Hippocampal formation (tissue), 2 donors: Measurements from ENCODE around the gene NANOS2.
A peak's percentile ranks its signal among the peaks of the same experiment; 100 is the strongest.
"Not testable (repeated sequence)": the region's sequence is repeated elsewhere in the genome, so short reads cannot be mapped to it uniquely, and the experiment has no call there.

Experiments used
- DNase-seq, 2 donors: peaks; one replicate each; lab custom pipeline; 2025; lab: John Stamatoyannopoulos, UW

The NANOS2 gene

DNA sequence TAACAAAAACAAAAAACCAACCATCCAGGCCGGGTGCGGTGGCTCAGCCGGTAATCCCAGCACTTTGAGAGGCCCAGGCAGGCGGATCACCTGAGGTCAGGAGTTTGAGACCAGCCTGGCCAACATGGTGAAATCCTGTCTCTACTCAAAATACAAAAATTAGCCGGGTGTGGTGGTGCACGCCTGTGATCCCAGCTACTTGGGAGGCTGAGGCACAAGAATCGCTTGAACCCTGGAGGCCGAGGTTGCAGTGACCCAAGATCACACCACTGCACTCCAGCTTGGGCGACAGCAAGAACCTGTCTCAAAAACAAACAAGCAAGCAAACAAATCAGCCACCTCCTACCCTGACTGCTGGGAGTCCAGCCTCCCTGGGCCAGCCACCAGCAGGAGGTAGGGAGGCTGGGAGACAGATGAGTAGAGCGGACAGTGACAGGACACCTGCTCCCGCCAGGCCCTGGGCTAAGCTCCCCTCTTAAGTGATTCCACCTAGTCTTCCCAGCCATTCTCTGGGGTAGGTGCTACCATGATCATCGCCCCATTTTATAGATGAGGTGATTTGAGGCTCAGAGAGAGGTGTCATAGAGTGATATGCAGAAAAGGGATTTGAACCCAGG lies 18.5 kb downstream of the NANOS2 start:
- not testable (repeated sequence) for DNase-seq

DNA sequence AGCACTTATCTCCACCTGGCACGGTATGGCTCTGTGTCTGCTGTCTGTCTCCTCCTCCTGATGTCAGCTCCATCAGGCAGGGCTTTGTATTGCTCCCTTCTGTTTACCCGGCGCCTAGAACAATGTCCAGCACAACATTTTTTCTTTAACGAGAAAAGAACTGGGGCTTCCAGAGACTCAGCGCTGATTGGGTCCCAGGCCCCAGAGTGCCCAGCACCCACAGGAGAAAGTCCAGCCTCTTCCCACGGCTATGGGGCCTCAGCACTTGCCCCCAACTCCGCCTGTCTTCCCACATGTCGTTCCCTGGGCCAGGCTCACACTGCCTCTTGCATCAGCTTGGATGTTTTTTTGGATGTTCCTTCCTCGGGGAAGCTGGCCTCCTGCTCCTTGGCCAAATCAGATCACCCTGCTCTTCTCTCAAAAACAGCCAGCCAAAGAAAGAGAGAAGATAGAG lies 19.0 kb downstream of the NANOS2 start:
- DNase-seq: no peak

DNA sequence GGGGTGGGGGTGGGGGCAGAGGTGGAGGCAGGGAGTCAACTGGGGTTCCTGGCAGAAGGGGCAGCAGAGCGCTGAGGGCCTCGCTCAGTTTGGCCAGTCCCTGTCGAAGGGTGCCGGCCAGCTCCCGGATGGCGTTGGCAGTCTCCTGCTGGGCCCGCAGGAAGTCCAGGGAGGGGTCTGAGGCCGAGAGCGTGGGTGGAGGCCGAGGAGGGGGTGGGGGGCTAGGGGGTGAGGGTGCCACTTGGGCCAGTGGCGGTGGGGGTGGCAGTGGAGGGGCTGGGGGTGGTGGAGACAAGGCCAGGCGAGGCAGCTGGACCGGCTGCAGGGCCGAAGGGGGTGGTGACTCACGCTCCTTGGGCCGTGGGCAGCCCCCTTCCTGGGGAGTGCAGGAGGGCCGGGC lies 23.7 kb downstream of the NANOS2 start:
- no peak for DNase-seq

DNA sequence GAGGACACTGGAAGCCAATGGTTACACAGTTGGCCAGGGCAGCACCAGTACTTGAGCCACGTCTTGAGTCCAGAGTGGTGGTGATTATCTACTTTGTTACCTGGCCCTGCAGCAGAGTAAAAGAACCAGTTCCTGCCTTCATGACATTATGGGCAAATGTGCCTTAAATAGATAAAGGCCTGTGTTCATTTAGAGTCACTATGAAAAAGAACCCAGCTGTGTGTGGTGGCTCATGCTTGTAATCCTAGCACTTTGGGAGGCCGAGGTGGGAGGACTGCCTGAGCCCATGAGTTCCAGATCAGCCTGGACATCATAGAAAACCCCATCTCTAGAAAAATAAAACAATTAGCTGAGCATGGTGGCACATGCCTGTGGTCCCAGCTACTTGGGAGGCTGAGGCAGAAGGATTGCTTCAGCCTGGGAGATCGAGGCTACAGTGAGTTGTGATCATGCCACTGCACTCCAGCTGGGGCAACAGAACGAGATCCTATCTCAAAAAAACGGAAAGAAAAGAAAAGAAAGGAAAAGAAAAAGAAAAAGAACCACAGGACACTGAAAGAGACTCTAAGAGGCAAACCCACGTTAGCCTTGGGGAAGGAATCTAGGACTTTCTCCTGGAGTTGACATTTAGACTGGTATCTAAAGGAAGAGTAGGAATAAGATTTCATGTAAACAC lies 25.2 kb downstream of the NANOS2 start:
- no peak for DNase-seq

DNA sequence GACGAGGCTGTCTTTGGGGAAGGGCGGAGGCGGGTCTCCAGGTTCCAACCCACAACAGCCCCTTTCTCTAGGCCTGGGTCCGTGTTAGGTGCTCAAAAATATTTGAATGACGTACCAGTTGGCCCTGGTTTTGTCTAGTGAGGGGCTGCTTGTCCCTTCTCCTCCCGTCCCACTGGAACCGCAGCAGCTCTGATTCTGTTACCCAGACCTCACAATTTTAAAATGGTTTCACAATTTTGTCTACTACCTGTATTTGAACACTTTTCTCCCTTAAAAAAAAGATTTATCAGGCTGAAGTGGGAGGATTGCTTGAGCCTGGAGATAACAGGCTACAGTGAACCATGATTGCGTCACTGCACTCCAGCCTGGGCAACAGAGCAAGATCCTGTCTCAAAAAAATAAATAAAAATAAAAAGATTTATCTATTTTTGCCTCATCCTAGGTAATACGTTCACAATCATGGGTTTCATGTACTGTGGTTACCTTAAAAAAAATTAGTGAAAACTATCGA lies 27.3 kb downstream of the NANOS2 start:
- DNase-seq: no peak

DNA sequence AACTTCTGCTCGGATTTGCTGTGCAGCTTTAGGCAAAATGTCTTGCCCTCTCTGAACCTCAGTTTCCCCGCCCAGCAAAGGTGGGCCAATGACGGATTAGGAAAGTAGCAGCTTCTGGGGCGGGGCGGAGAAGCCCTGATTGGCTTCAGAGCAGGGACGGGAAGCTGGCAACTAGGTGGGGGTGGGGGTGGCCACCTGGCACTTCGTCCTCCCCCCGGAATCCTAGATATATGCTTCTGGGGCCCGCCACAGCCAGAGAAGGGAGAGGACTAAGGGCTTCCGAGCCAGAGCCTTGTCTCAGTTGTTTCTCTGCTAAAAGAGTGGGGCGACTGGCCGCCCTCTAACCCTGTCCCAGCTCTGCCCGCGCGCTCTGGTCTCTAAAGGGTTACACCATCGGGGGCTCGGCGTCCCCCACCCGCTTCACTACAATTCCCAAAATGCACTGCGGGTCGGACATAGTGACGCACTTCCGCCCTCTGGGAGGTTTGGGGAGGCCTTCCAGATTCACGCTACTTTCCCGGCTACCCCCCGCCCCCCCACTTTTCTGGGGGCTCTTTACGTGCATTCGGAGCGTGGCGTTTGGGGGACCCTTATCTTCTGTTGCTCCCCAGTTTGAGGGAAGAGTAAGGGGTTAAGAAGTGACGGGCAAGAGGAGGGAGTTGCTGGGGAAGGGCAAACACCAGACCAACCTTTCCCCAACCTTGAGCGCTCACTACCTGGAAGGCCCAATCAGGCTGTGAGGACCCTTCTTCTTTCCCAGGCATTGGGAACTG lies 28.0 kb downstream of the NANOS2 start:
- DNase-seq: peak; percentile 85 to 89

DNA sequence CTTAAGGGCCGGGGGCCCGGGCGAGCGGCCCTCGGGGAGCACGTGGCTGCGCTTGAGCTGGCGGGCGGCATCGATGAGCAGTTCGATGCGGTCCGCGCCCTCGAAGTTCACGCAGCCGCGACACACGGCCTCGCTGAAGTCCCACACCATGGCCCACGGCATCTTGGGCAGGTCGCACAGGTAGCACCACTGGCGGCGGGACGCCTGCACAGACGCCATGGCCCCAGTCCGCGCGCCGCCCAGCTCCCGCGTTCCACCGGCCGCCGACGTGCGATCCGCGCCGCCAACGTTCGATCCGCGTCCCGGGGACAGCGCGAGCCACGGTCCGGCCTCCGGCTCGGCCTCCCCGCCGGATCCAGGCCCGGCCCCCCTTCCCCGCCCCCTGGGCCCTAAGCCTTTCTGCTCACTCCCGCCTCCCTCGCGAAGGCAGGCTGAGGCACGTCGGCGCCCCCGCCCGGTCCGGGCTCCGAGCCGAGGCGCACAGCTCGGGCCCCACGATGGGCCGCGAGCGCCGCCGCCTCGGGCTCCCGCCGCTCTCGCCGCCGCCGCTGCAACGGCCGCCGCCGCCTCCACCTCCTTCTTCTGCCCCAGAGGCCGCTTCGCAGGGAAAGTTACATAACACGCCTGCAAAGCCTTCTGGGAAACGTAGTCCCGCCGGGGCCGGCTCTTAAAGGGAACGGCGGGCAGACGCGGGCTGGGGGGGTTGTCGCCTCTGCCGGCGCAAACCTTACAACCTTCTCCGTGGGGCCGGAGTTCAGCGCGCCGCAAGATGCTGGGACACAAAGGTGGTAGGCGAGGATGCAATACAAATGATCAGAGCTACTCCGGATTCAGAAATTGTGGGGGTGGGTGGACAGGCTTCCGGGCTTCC lies 28.8 kb downstream of the NANOS2 start, which contains the start of gene IRF2BP1:
IRF2BP1 (minus strand) TSS at position 586 of the 871 bp plus-strand sequence; CDS start at position 219, 367 bp downstream.
- peak; percentile 91 to 92 for DNase-seq

DNA sequence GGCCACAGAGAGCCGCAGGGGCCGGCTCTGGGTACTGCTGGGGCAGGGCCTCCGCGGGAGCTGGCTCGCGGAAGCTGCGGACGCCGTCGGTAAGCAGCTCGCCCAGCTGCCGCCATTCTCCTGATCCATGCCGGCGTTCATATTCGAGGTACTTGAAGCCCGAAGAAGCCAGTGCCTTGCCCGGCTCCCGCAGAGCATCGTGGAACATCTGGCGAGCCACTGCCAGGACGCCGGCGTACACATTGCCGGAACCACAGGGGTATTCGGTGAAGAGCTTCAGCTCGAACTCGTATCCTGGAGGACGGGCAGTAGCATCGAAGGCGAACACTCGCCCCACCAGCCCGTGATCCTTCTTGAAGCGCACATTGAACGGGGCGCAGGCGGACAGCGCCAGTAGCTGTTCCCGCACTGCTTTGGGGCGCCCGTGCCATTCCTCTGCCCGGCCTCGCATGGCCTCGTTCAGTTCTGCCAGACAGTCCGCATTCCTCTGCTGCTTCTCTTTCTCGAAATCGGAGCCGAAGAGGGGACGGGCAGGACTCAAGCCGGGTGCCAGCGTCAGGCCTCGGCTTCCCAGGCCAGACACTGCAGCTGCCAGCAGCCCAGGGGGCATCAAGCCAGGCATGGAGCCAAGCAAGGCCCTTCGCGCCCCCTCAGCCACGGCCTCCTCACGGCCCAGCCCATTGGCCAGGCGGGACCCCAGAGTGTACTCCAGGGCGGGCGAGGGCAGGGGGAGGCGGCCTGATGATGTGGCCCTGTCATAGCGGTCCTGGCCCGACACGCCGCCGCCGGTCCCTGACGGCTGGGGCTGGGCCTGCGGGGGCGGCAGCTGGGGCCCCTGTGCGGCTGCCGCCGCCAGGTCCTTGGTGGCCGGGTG lies 29.7 kb downstream of the NANOS2 start:
- DNase-seq: no peak

DNA sequence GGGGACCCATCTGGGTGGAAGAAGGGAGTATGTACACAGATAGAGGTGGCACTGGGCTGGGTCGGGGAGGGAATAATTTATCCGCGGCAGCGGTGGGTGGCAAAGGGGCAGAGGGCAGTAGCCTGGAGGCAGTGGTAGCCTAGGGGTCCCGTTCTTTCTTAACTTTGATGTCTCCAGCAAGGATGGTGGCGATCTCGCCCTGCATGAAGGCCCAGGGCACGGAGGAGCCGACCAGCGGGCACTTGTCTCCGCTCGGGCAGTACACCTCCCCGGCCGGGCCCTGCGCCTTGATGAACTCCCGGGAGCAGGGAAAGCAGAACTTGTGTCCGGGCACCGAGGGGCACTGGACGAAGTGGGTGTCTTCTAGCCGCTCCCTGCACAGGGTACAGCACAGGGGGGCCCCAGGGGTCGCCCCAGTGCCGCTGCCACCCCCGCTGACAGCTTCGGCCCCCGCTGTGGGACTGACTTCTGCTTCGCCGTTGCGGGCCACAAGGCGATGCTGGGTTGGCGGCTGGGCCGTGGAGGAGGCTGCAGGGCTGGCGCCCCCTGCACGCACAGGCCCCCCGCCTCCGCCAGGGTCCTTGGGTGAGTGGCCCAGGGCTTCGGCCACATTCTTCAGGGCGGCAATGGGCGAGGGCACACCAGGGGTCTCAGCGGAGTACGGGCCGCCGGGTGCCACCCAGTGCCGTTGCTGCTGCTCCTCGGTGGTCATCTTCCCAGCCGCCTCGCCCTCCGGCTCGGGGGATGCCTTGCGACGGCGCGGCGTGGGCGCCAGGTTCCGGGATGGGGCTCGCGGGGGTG lies 30.5 kb downstream of the NANOS2 start:
- DNase-seq: no peak

DNA sequence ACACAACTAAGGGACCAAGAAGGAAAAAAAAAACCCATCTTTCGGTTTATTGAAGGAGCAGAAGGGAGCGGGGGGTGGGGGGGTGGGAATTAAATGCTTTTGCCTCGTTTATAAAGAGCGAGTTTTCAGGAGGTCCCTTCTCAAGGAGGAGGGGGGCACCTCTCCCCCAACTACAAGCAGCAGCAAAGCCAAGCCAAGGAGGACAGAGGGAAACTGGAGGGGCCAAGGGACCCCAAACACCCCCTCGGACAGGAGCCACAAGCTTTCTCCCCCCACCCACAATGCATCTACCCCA lies 31.0 kb downstream of the NANOS2 start:
- no peak for DNase-seq

DNA sequence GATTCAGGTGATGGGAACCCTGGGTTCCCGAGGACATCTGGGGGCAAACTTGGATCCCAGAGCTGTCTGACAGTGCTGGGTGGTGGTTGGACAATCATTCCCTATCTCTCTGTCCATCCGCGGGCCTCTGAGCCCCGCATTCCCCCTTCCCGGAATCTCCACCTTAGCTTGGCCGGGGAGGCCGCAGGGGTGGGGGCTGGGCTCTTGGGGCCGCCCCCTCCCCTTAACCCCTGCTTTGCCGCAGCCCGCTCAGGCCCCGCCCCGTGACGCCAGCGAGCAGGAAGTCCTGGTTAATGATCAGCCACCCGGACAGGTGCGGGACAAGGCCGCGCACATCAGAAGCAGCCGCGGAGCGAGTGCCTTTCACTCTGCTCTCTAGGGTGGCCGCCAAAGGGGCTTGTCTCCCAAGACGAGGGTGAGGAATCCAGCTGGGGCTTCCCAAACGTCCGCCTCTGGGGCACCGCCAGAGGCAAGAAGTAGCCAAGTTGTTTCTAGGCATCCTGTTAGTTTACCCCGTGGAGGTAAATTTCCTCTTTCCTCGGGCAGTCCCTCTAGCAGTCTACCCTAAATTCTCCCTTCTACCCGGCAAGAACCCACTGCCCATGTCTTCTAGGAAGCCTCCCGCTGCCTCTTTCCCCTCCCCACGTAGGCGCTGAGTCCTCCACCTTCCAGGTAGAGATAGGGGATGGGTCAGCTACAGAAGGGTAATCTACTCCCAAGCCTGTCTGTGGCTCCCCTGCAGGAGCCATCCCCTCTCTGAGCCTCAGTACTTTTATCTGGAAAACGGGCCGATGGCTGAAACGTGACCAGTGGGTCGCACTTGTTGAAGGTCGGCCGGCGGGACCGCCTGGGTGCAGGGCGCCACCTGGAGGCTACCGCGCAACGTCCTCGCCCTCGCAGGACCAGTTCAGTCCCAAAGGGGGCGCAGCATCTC lies 31.7 kb downstream of the NANOS2 start:
- peak; percentile 6 to 34 for DNase-seq

DNA sequence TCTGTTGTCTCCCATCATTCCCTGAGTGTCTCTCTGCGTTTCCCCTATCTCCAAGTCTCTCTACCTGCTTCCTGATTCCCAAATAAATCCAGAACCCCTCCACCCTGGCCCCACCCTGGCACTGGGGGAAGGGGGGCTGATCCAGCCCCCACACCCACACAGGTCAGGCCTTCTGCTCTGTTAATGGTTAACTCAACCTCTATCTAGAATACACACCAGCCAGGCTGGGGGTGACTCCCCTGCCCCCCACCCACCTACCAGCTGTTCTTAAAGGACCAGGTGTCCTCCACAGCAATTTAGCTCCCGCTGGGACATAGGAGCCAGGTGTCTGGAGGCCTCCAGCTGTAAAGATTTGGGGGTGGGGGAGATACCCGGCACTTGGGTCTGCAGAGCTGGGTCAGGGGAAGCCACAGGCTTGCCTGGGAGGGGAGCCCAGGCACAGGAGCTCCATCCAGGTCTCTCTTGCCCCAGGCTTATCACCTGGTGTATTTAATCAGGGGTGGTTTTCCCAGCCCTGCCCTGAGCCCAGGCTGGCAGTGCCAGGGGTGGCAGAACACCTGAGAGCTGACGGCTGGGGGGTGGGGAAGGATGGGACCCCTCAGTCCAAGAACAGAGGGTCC lies 32.6 kb downstream of the NANOS2 start:
- no peak for DNase-seq

DNA sequence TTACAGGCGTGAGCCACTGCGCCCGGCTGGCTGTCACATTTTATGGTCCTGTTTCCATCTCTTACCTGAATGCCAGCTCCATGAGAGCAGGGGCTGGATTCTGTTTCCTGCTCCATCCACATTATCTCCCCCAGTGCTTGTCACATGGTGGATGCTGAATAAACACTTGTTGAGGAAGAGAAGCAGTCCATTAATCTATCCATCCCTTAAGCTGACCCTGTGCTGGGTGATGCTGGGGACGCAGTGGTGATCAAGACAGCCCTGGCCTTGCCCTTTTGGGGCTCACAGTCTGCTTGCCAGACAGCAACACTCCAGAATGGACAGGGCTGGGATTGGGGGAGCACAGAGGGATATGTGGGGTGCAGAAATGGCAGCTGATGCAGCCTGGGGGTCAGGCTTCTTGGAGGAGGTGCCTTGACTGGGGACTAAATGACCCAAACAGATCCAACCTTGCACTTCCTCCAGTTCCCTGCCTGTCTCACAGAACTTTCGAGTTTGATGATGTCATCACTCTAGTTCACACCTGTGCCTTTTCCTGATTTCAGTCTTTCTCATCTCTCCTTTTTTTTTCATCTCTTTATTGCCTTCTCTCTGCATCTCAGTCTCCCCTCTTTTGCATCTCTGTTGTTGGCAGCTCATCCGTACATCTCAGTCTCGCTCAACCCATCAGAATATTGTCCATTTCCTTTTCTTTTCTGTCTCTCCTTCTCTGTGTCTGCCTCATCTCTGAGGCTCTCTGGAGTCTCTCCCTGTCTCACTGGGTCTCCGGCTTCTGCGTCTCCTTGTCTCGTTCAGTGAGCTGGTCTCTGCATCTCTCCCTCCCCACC lies 33.3 kb downstream of the NANOS2 start:
- no peak for DNase-seq

DNA sequence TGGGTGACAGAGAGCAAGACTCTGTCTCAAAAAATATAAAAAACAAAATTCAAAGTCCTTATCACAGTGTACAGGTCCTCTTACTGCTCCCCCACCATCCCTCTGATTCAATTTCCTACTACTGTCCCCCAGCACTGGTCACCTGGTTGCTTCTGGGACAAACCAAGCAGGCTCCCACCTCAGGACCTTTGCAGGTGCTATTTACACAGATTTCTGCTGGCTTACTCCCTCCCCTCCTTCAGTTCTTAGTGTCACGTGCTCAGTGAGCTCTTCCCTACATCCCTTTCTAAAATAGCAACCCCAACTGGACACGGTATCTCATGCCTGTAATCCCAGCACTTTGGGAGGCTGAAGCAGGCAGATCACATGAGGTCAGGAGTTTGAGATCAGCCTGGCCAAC lies 34.6 kb downstream of the NANOS2 start:
- DNase-seq: no peak

DNA sequence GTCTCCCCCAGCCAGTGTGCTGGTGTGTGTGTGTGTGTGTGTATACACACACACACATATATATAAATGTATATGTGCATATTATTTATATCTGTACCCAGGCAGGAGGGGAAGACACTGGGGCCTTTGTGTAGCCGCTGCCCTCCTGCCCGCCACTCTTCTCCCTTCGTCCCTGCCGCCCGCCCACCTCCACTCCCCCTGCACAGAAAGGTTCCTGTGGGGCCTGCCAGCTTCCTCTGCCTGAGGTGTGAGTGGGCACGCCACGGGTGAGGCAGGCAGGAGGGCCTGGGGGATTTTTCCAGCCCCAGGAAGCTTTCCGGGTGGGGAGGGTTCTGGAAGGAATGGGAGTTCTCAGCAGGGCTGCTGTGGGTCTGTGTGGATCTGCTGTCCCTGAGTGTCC lies 35.5 kb downstream of the NANOS2 start:
- no peak for DNase-seq

DNA sequence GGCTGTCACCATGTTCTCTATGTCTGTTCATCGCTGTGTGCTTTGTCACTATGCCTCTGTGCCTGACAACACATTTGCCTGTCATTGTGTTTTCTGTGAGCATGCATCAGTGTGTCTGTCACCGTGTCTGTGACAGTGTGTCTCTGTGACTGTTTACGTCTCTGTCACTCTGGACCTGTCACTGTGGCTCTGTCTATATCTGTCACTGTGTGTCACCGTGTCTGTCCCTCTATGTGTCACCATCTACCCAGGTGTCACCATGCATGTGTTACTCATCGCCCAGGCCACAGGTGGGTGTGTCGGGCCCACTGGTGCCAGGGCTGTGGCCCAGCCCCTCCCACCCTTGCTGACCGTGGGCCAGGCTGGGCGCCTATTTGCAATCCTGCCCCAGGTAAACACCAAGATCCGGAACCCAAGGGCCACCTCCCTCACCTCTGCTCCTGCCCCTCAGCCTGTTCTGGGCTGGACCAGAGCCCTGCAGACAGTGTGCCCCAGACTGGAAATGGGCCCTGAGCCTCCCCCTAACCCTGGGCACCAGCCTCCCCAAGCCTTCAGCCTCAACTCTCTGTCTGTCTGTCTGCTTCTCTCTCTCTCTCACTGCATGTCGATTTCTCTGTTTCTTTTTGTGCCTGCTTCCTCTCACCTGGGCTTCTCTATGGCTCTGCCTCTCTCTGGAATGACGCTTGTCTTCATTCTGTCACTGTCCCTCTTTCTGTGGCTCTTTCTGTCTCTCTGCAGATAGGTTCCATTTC lies 36.4 kb downstream of the NANOS2 start:
- no peak for DNase-seq
